ENCODE data around the gene MAP6.

GRCh38 chr11:75626889-75627529 is 41.8 kb downstream of the MAP6 start:
- TF ChIP-seq SMC3 (IDR thresholded peaks at IDR 0.05; ENCODE audit: borderline replicate concordance, low read length) = no peak
- TF ChIP-seq HDAC2 (IDR thresholded peaks at IDR 0.05) = no peak
- no peak for TF ChIP-seq TAF1 (IDR thresholded peaks at IDR 0.05; ENCODE audit: borderline replicate concordance, low read depth, low read length)
- no peak for TF ChIP-seq POLR2A (IDR thresholded peaks at IDR 0.05; ENCODE audit: low read depth, low read length)
- TF ChIP-seq RFX5 (IDR thresholded peaks at IDR 0.05; ENCODE audit: low read depth, low read length) = no peak
- TF ChIP-seq MAX (IDR thresholded peaks at IDR 0.05; ENCODE audit: low read depth, low read length) = no peak
- no peak for TF ChIP-seq ZBTB33 (IDR thresholded peaks at IDR 0.05)
- TF ChIP-seq CTCF (IDR thresholded peaks at IDR 0.05 in 2 of 3, conservative IDR thresholded peaks at IDR 0.05 in 1 of 3; ENCODE audit: control insufficient read depth in 2 of 3, extremely low read depth in 1 of 3, insufficient read depth in 1 of 3, low read depth in 3 of 3, low read length in 3 of 3) = no peak
- no peak for TF ChIP-seq RCOR1 (conservative IDR thresholded peaks at IDR 0.05; ENCODE audit: low read depth, low read length)
- TF ChIP-seq HDAC6 (IDR thresholded peaks at IDR 0.05; ENCODE audit: unreplicated experiment) = no peak
- TF ChIP-seq REST (IDR thresholded peaks at IDR 0.05; ENCODE audit: low read depth, low read length) = no peak
- TF ChIP-seq IRF5 (IDR thresholded peaks at IDR 0.05; ENCODE audit: borderline replicate concordance) = no peak

Data from GM12878 (cell line).